Right atrium auricular region (tissue), 2 donors: ENCODE measurements around the gene C9orf153. TPM values are rescaled to one million over a fixed set of nuclear protein-coding genes. Genes with fewer than 3 reads are reported as not detected.
A peak's percentile ranks its signal among the peaks of the same experiment; 100 is the strongest.

ENCODE experiments used
- DNase-seq: peaks from one replicate; pipeline ENCODE4 v3.0.0-alpha.2; 2019; ENCODE audit warnings: low spot score
- H3K27ac ChIP-seq, 2 donors: fragments of 200-600 bp; sonication (generic); 1 replicate in 1 of 2; 2 replicates in 1 of 2; pipeline ENCODE4 v1.5.1; 2016 to 2019
- H3K27me3 ChIP-seq, 2 donors: fragments of 200-600 bp; sonication (generic); one replicate each; pipeline versions ENCODE4 v1.5.1 to v1.6.0; 2017 to 2019
- H3K36me3 ChIP-seq: fragments of 200-600 bp; sonication (generic); one replicate; pipeline ENCODE4 v1.5.1; 2016
- H3K4me1 ChIP-seq, 2 donors: fragments of 200-600 bp; sonication (generic); one replicate each; pipeline versions ENCODE4 v1.5.1 to v1.6.0; 2017 to 2019
- H3K4me3 ChIP-seq, 2 donors: fragments of 200-600 bp; sonication (generic); 1 replicate in 1 of 2; 2 replicates in 1 of 2; pipeline ENCODE4 v1.5.1; 2017 to 2019; ENCODE audit warnings: mild to moderate bottlenecking in 1 of 2, moderate library complexity in 1 of 2
- H3K9me3 ChIP-seq, 2 donors: fragments of 200-600 bp; sonication (generic); one replicate each; pipeline ENCODE4 v1.5.1; 2019
- CTCF ChIP-seq, 2 donors: fragments of 200-600 bp; sonication (generic); IDR thresholded peaks; one replicate each; pipeline ENCODE4 v1.5.1; 2019; ENCODE audit warnings: antibody characterized with exemption in 2 of 2
- total RNA-seq, 2 donors: library from RNA; depleted of rRNA; stranded (reverse); fragments of >200 nt; gene quantifications; one replicate each; pipeline ENCODE4 v1.1.0, GENCODE V29; 2016

C9orf153 gene
- total RNA-seq, 2 donors from 2014 or later: 0.28 TPM; not detected in 1

- no peaks in the 10 kb centered on the region for H3K4me1 ChIP-seq
- H3K36me3 ChIP-seq: no peaks in the 10 kb centered on the region
- no peak for TF ChIP-seq CTCF (IDR thresholded peaks at IDR 0.05)
- no peaks in the 10 kb centered on the region for H3K27me3 ChIP-seq
- H3K27ac ChIP-seq: no peak overlapping the region
- H3K9me3 ChIP-seq: no peaks in the 10 kb centered on the region
- H3K4me3 ChIP-seq: no peak overlapping the region
- no peak for DNase-seq
Measured at GRCh38 chr9:86230858-86231257, 28.6 kb downstream of the C9orf153 start.

- H3K27ac ChIP-seq: no peak overlapping the region
- TF ChIP-seq CTCF (IDR thresholded peaks at IDR 0.05): no peak
Measured at GRCh38 chr9:86222667-86223066, 36.8 kb downstream of the C9orf153 start.

GRCh38 chr9:86219606-86220005 lies 39.9 kb downstream of the C9orf153 start:
- TF ChIP-seq CTCF (IDR thresholded peaks at IDR 0.05): no peak
- H3K27ac ChIP-seq: no peak overlapping the region
- H3K4me1 ChIP-seq: no peaks in the 10 kb centered on the region
- H3K36me3 ChIP-seq: no peaks in the 10 kb centered on the region
- H3K27me3 ChIP-seq: no peaks in the 10 kb centered on the region
- no peak overlapping the region for H3K4me3 ChIP-seq
- no peak for DNase-seq
- H3K9me3 ChIP-seq: no peaks in the 10 kb centered on the region

More at GRCh38 chr9:86222667-86223066, 36.8 kb downstream of the C9orf153 start:
- Histone ChIP-seq H3K27me3 (no peaks in the 10 kb centered on the region), H3K36me3 (no peaks in the 10 kb centered on the region), H3K4me1 (no peaks in the 10 kb centered on the region), H3K4me3 (no peak overlapping the region), H3K9me3 (no peaks in the 10 kb centered on the region)
- DNase-seq: no peak

GRCh38 chr9:86217076-86217755 lies 42.2 kb downstream of the C9orf153 start:
- DNase-seq: no peak
- Histone ChIP-seq H3K27ac (no peak overlapping the region), H3K4me3 (no peak overlapping the region), H3K27me3 (no peaks in the 10 kb centered on the region), H3K36me3 (no peaks in the 10 kb centered on the region), H3K9me3 (no peaks in the 10 kb centered on the region), H3K4me1 (no peaks in the 10 kb centered on the region)
- TF ChIP-seq CTCF (IDR thresholded peaks at IDR 0.05): no peak

GRCh38 chr9:86207193-86207592 lies 52.3 kb downstream of the C9orf153 start:
- H3K27me3 ChIP-seq: no peaks in the 10 kb centered on the region
- no peak for DNase-seq
- H3K4me1 ChIP-seq: no peaks in the 10 kb centered on the region
- no peak for TF ChIP-seq CTCF (IDR thresholded peaks at IDR 0.05)
- H3K36me3 ChIP-seq: no peaks in the 10 kb centered on the region
- no peaks in the 10 kb centered on the region for H3K9me3 ChIP-seq
- H3K4me3 ChIP-seq: no peak overlapping the region
- no peak overlapping the region for H3K27ac ChIP-seq

GRCh38 chr9:86202338-86202882 lies 57.0 kb downstream of the C9orf153 start:
- H3K36me3 ChIP-seq: no peaks in the 10 kb centered on the region
- DNase-seq: no peak
- H3K27me3 ChIP-seq: no peaks in the 10 kb centered on the region
- H3K27ac ChIP-seq: no peak overlapping the region
- TF ChIP-seq CTCF (IDR thresholded peaks at IDR 0.05): peak; percentile 65 to 79
- H3K4me3 ChIP-seq: no peak overlapping the region
- no peaks in the 10 kb centered on the region for H3K9me3 ChIP-seq
- no peaks in the 10 kb centered on the region for H3K4me1 ChIP-seq
